Right lobe of liver (tissue), 6 donors: ENCODE data around the gene DOLK. TPM values are rescaled to one million over a fixed set of nuclear protein-coding genes. Genes with fewer than 3 reads are reported as not detected.
A peak's percentile ranks its signal among the peaks of the same experiment; 100 is the strongest.

Source experiments
- ATAC-seq, 4 donors: fragments of 200-7000 bp; cut with Tn5 transposase; one replicate each; pipeline ENCODE4 v1.9.1; 2020; ENCODE audit warnings: mild to moderate bottlenecking in 4 of 4, moderate library complexity in 4 of 4
- DNase-seq, 3 donors: peaks; one replicate each; pipeline ENCODE4 v3.0.0-alpha.2; 2020
- H3K27ac ChIP-seq, 3 donors: fragments of 200-600 bp; one replicate each; pipeline ENCODE4 v1.8.0; 2022
- H3K27me3 ChIP-seq, 2 donors: fragments of 200-600 bp; one replicate each; pipeline ENCODE4 v1.8.0; 2022
- H3K36me3 ChIP-seq, 4 donors: fragments of 200-600 bp; sonication (generic) in 1 of 4; one replicate each; pipeline versions ENCODE4 v1.5.1 to v1.8.0; 2017 to 2022; ENCODE audit warnings: control low read depth in 1 of 4
- H3K4me1 ChIP-seq, 4 donors: fragments of 200-600 bp; sonication (generic) in 1 of 4; one replicate each; pipeline versions ENCODE4 v1.5.1 to v1.8.0; 2017 to 2022; ENCODE audit warnings: control low read depth in 1 of 4
- H3K4me3 ChIP-seq, 3 donors: fragments of 200-600 bp; one replicate each; pipeline ENCODE4 v1.8.0; 2022
- H3K9me3 ChIP-seq, 4 donors: fragments of 200-600 bp; sonication (generic) in 1 of 4; one replicate each; pipeline versions ENCODE4 v1.5.1 to v1.8.0; 2017 to 2022; ENCODE audit warnings: control low read depth in 1 of 4
- CTCF ChIP-seq, 4 donors: fragments of 200-600 bp in 3 of 4; fragments of 450-650 bp in 1 of 4; IDR thresholded peaks; one replicate each; pipeline versions ENCODE4 v1.5.1 to v1.8.0; 2016 to 2022; ENCODE audit warnings: antibody characterized with exemption in 4 of 4, mild to moderate bottlenecking in 2 of 4
- POLR2A ChIP-seq: fragments of 450-650 bp; IDR thresholded peaks from one replicate; pipeline ENCODE4 v1.6.1; 2017; ENCODE audit warnings: antibody characterized with exemption, mild to moderate bottlenecking
- WGBS: methylation state at CpG from one replicate; pipeline ENCODE4 v1.1.6; 2018; ENCODE audit warnings: low coverage, low lambda C conversion rate; ENCODE audit not compliant: insufficient coverage; ENCODE audit errors: missing lambda C conversion rate; 5-methylcytosine and 5-hydroxymethylcytosine counted together
- intact Hi-C, 2 donors: fragments of 100-400 bp; cut with DNase I; formaldehyde crosslinking; loops; one replicate each; pipeline versions ENCODE4 v1.11.2 to v1.14.1; 2022
- total RNA-seq, 6 experiments: library from RNA; depleted of rRNA in 2 of 6; stranded (reverse); fragments of >200 nt in 2 of 6; fragmentation: NEBNext Ultra II Directional in 3 of 6; extraction: Animal tissue kit (Norgen Biotek cat#: 25700) in 3 of 6; gene quantifications; one replicate each; pipeline versions ENCODE4 v1.1.0 to v1.2.4, GENCODE V29; 2016 to 2023
- donor health status: DM: no; HTN: yes; CAD: no.
- donor health status: DM: no; HTN: no; CAD: no.
- donor health status: DM: no; HTN: no; CAD: no.
- donor health status: DM: no; HTN: yes; CAD: no.
- donor health status: DM: no; HTN: yes; CAD: no.

The DOLK gene
- total RNA-seq, 6 experiments from 2014 or later: 6.6 to 17.3 (median 8.4) TPM

- intact Hi-C loops: loop anchor here in 1 of 2 donors (5.0 kb wide), 1 partner anchor 41 kb away; the partner anchor contains the start of genes KYAT1 and LRRC8A
- Histone ChIP-seq H3K27me3 (no peaks in the 10 kb centered on the region), H3K4me3 (peak overlapping the region in 1 of 3 donors; percentile 65), H3K36me3 (no peaks in the 10 kb centered on the region), H3K27ac (no peak overlapping the region), H3K9me3 (no peaks in the 10 kb centered on the region), H3K4me1 (peaks cover 0 to 47% (median 16%) of the 10 kb centered on the region in 4 donors)
- DNase-seq (no peak), ATAC-seq (no peak)
- 80% methylated on average over 4 of the region's 6 CpGs for WGBS
- TF ChIP-seq CTCF (IDR thresholded peaks at IDR 0.05): no peak
- no peak for TF ChIP-seq POLR2A
Measured at GRCh38 chr9:128923493-128923883, 23.9 kb downstream of the DOLK start.

GRCh38 chr9:128921881-128922763 is 25.3 kb downstream of the DOLK start:
- intact Hi-C loops: loop anchor here in 1 of 2 donors (5.0 kb wide), 1 partner anchor 40 kb away; the partner anchor contains the start of genes KYAT1 and LRRC8A
- H3K9me3 ChIP-seq: no peaks in the 10 kb centered on the region
- H3K27ac ChIP-seq: peak overlapping the region; percentile 84 to 92 (median 88)
- H3K27me3 ChIP-seq: no peaks in the 10 kb centered on the region
- ATAC-seq (peak; percentile 44 to 65 (median 55)), DNase-seq (peak; percentile 64 to 78 (median 77))
- TF ChIP-seq POLR2A: no peak
- peaks cover 0 to 49% (median 21%) of the 10 kb centered on the region in 4 donors for H3K4me1 ChIP-seq
- H3K4me3 ChIP-seq: peak overlapping the region; percentile 64 to 76 (median 65)
- WGBS: 13% methylated on average over 7 of the region's 32 CpGs
- H3K36me3 ChIP-seq: no peaks in the 10 kb centered on the region

GRCh38 chr9:128920381-128921058 is 26.9 kb downstream of the DOLK start, which contains the start of gene PHYHD1:
TSS of gene PHYHD1 (plus strand) at chr9:128920982. CDS start at chr9:128922324, 1,342 bp downstream.
- 25% methylated on average over 8 of the region's 13 CpGs for WGBS
- no peaks in the 10 kb centered on the region for H3K9me3 ChIP-seq
- peak within 1 kb of the TSS; percentile 84 to 92 (median 88) for H3K27ac ChIP-seq
- no peaks in the 10 kb centered on the region for H3K27me3 ChIP-seq
- ATAC-seq: peak; percentile 24 to 60 (median 48)
- intact Hi-C loops: loop anchor here in 1 of 2 donors (5.0 kb wide), 1 partner anchor 38 kb away; the partner anchor contains the start of genes KYAT1 and LRRC8A
- TF ChIP-seq CTCF (IDR thresholded peaks at IDR 0.05) (no peak), POLR2A (peak; percentile 25)
- peaks cover 0 to 44% (median 21%) of the 10 kb centered on the region in 4 donors for H3K4me1 ChIP-seq
- H3K36me3 ChIP-seq: peaks cover 0 to 3% (median 0%) of the 10 kb centered on the region in 4 donors
- DNase-seq: peak; percentile 78 to 92 (median 90)
- peak within 1 kb of the TSS; percentile 64 to 76 (median 65) for H3K4me3 ChIP-seq

- DNase-seq: peak; percentile 70 to 94 (median 91)
- peaks cover 1 to 52% (median 24%) of the 10 kb centered on the region in 4 donors for H3K4me1 ChIP-seq
- ATAC-seq: peak; percentile 49 to 74 (median 66)
- peaks cover 0 to 9% (median 2%) of the 10 kb centered on the region in 4 donors for H3K36me3 ChIP-seq
- intact Hi-C loops: loop anchor here (5.0 kb wide), 1 partner anchor 37 kb away; the partner anchor contains the start of genes KYAT1 (in 2 of the 2) and LRRC8A (in 2 of the 2)
- 47% methylated on average over 8 of the region's 14 CpGs for WGBS
- peak overlapping the region in 1 of 3 donors; percentile 4 for H3K4me3 ChIP-seq
- TF ChIP-seq CTCF (IDR thresholded peaks at IDR 0.05): no peak
- TF ChIP-seq POLR2A: no peak
- H3K9me3 ChIP-seq: no peaks in the 10 kb centered on the region
- no peaks in the 10 kb centered on the region for H3K27me3 ChIP-seq
- peak overlapping the region; percentile 71 to 92 (median 84) for H3K27ac ChIP-seq
Measured at GRCh38 chr9:128919402-128920089, 27.9 kb downstream of the DOLK start.
